ENCODE measurements around the gene KIAA1328. TPM values are rescaled to one million over a fixed set of nuclear protein-coding genes. Genes with fewer than 3 reads are reported as not detected.

Gene KIAA1328
- total and polyA plus RNA-seq, 9 of the 15 experiments (the other 6 are each of a cell fraction or from before 2014, with no cell fraction given), result 4.0 to 8.6 (median 7.4) TPM

- no peaks in the 10 kb centered on the region for H4K20me1 ChIP-seq (replicated peaks; ENCODE audit: control insufficient read depth, insufficient read depth, low read length)
- no peak overlapping the region for H3K4me3 ChIP-seq
- intact Hi-C loops (cut with micrococcal nuclease), result no loop called here
- in situ Hi-C loops (cut with MboI), result no loop called here
- H3K4me1 ChIP-seq (replicated peaks in 1 of 2; ENCODE audit: control insufficient read depth in 2 of 2, insufficient read depth in 2 of 2, low read length in 2 of 2), result no peaks in the 10 kb centered on the region
- no peak overlapping the region for H2AFZ ChIP-seq (ENCODE audit: low read depth, low read length)
- H3K36me3 ChIP-seq (ENCODE audit: control insufficient read depth, insufficient read depth, low read length), result peaks cover 16% of the 10 kb centered on the region; the same call in 2 of the 3 replicates
- no peak overlapping the region for H3K9ac ChIP-seq (ENCODE audit: insufficient read depth in 1 of 2, low read depth in 2 of 2, low read length in 2 of 2)
- no peak for DNase-seq (ENCODE audit: extremely low read depth in 1 of 4, low spot score in 3 of 4)
- ATAC-seq, result no peak
- no peak for FAIRE-seq
- H3K79me2 ChIP-seq (ENCODE audit: control insufficient read depth, insufficient read depth, low read length), result no peaks in the 10 kb centered on the region
- no peak overlapping the region for H3K4me2 ChIP-seq (ENCODE audit: insufficient read depth, low read length)
- ChIA-PET POLR2A (interaction anchor here (0.6 to 1.0 kb wide), 2 partner anchors 13 to 215 kb away, joined by 3 to 4 read pairs; no protein-coding TSS in a partner anchor), CTCF (ENCODE audit: low intra/inter-chr PET ratio) (no interaction called here)
- TF ChIP-seq TAF7 (tag; IDR thresholded peaks at IDR 0.05) (no peak), CBX5 (IDR thresholded peaks at IDR 0.05; ENCODE audit: borderline replicate concordance, low read depth) (no peak), FOXA1 (IDR thresholded peaks at IDR 0.05; ENCODE audit: borderline replicate concordance) (no peak), EHMT2 (IDR thresholded peaks at IDR 0.05) (no peak)
- 75% methylated on average over 2 of the region's 2 CpGs for WGBS (ENCODE audit: insufficient coverage, low coverage, missing lambda C conversion rate)
- H3K9me3 ChIP-seq (replicated peaks; ENCODE audit: control insufficient read depth, insufficient read depth, low read depth, low read length), result no peaks in the 10 kb centered on the region
- no TSS peak for BruUV-seq (replicated peaks)
- peaks cover 2% of the 10 kb centered on the region in 2 experiments; a peak in 2 of 5 replicates for H3K27me3 ChIP-seq (ENCODE audit: control insufficient read depth in 2 of 2, insufficient read depth in 2 of 2, low read length in 2 of 2)
- H3K9me1 ChIP-seq (ENCODE audit: control insufficient read depth, insufficient read depth, low read length), result no peaks in the 10 kb centered on the region
- H3K27ac ChIP-seq (ENCODE audit: extremely low read depth, low read depth, low read length), result no peak overlapping the region
These were observed 48.2 kb upstream of the KIAA1328 start for GRCh38 chr18:36780748-36781147.

GRCh38 chr18:36782710-36783109, 46.2 kb upstream of the KIAA1328 start:
- FAIRE-seq, result no peak
- no peak for ATAC-seq
- no peak for TF ChIP-seq NR4A1 (CRISPR knock-in tag; IDR thresholded peaks at IDR 0.05)
- TF ChIP-seq NR4A1 (tag; IDR thresholded peaks at IDR 0.05), result no peak
- no peak for TF ChIP-seq RBM22 (IDR thresholded peaks at IDR 0.05; ENCODE audit: low read depth, low read length, poor library complexity, severe bottlenecking)
- TF ChIP-seq NFE2 (IDR thresholded peaks at IDR 0.05; ENCODE audit: low read depth), result no peak
- TF ChIP-seq, protein P1, sequence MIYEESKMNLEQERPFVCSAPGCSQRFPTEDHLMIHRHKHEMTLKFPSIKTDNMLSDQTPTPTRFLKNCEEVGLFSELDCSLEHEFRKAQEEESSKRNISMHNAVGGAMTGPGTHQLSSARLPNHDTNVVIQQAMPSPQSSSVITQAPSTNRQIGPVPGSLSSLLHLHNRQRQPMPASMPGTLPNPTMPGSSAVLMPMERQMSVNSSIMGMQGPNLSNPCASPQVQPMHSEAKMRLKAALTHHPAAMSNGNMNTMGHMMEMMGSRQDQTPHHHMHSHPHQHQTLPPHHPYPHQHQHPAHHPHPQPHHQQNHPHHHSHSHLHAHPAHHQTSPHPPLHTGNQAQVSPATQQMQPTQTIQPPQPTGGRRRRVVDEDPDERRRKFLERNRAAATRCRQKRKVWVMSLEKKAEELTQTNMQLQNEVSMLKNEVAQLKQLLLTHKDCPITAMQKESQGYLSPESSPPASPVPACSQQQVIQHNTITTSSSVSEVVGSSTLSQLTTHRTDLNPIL (CRISPR knock-in tag; IDR thresholded peaks at IDR 0.05), result no peak
- no peak for TF ChIP-seq RFX5 (IDR thresholded peaks at IDR 0.05; ENCODE audit: low read depth, low read length)
- TF ChIP-seq ZNF512 (tag; IDR thresholded peaks at IDR 0.05), result no peak
- TF ChIP-seq ZBTB7A (IDR thresholded peaks at IDR 0.05; ENCODE audit: borderline replicate concordance, control insufficient read depth, low read depth, low read length), result no peak
- TF ChIP-seq, protein P2, sequence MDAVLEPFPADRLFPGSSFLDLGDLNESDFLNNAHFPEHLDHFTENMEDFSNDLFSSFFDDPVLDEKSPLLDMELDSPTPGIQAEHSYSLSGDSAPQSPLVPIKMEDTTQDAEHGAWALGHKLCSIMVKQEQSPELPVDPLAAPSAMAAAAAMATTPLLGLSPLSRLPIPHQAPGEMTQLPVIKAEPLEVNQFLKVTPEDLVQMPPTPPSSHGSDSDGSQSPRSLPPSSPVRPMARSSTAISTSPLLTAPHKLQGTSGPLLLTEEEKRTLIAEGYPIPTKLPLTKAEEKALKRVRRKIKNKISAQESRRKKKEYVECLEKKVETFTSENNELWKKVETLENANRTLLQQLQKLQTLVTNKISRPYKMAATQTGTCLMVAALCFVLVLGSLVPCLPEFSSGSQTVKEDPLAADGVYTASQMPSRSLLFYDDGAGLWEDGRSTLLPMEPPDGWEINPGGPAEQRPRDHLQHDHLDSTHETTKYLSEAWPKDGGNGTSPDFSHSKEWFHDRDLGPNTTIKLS (IDR thresholded peaks at IDR 0.05; ENCODE audit: borderline replicate concordance, low read depth), result no peak

More at GRCh38 chr18:36782710-36783109, 46.2 kb upstream of the KIAA1328 start:
- WGBS (ENCODE audit: insufficient coverage, low coverage, missing lambda C conversion rate), result 85% methylated on average over 9 of the region's 9 CpGs
- Histone ChIP-seq H3K9me1 (ENCODE audit: control insufficient read depth, insufficient read depth, low read length) (no peaks in the 10 kb centered on the region), H3K79me2 (ENCODE audit: control insufficient read depth, insufficient read depth, low read length) (no peaks in the 10 kb centered on the region), H3K4me1 (replicated peaks in 1 of 2; ENCODE audit: control insufficient read depth in 2 of 2, insufficient read depth in 2 of 2, low read length in 2 of 2) (no peaks in the 10 kb centered on the region), H4K20me1 (replicated peaks; ENCODE audit: control insufficient read depth, insufficient read depth, low read length) (no peaks in the 10 kb centered on the region), H3K4me3 (no peak overlapping the region), H3K36me3 (ENCODE audit: control insufficient read depth, insufficient read depth, low read length) (peaks cover 25% of the 10 kb centered on the region; the same call in 2 of the 3 replicates), H3K27ac (ENCODE audit: extremely low read depth, low read depth, low read length) (no peak overlapping the region), H3K9me3 (replicated peaks; ENCODE audit: control insufficient read depth, insufficient read depth, low read depth, low read length) (no peaks in the 10 kb centered on the region), H3K27me3 (ENCODE audit: control insufficient read depth in 2 of 2, insufficient read depth in 2 of 2, low read length in 2 of 2) (no peaks in the 10 kb centered on the region), H3K9ac (ENCODE audit: insufficient read depth in 1 of 2, low read depth in 2 of 2, low read length in 2 of 2) (no peak overlapping the region), H2AFZ (ENCODE audit: low read depth, low read length) (no peak overlapping the region), H3K4me2 (ENCODE audit: insufficient read depth, low read length) (no peak overlapping the region)
- no TSS peak for BruUV-seq (replicated peaks)
- no peak for DNase-seq (ENCODE audit: extremely low read depth in 1 of 4, low spot score in 3 of 4)
- intact Hi-C loops (cut with micrococcal nuclease) (no loop called here), in situ Hi-C loops (cut with MboI) (no loop called here)
- ChIA-PET CTCF (ENCODE audit: low intra/inter-chr PET ratio) (no interaction called here), POLR2A (interaction anchor here (0.9 kb wide), 1 partner anchor 16 kb away, joined by 4 read pairs; no protein-coding TSS in a partner anchor)

Data from K562 (cell line).